Esophagus squamous epithelium (tissue), 4 donors: Measurements from ENCODE around the gene LPAR4.

Source experiments
- CTCF ChIP-seq, 6 experiments: fragments of 450-650 bp in 4 of 6; fragments of 200-600 bp in 2 of 6; sonication (generic) in 2 of 6; IDR thresholded peaks; one replicate each; pipeline ENCODE4 v1.5.1; 2016 to 2019; ENCODE audit warnings: antibody characterized with exemption in 6 of 6, mild to moderate bottlenecking in 4 of 6, moderate library complexity in 4 of 6
- POLR2A ChIP-seq, 4 donors: fragments of 450-650 bp; IDR thresholded peaks; one replicate each; pipeline ENCODE4 v1.6.1; 2017; ENCODE audit warnings: antibody characterized with exemption in 4 of 4, mild to moderate bottlenecking in 4 of 4, moderate library complexity in 3 of 4

- TF ChIP-seq CTCF (IDR thresholded peaks at IDR 0.05) (no peak), POLR2A (IDR thresholded peaks at IDR 0.05) (no peak)
Measured at GRCh38 chrX:78796916-78797315, 49.4 kb downstream of the LPAR4 start.
